Muscle of leg (tissue), 16 donors: ENCODE results near the gene TMEM128. TPM values are rescaled to one million over a fixed set of nuclear protein-coding genes. Genes with fewer than 3 reads are reported as not detected.

Experiments
- DNase-seq: peaks from one replicate; pipeline ENCODE4 v3.0.0; 2013
- H3K27ac ChIP-seq: one replicate; pipeline ENCODE4 v1.5.1; 2013; ENCODE audit warnings: mild to moderate bottlenecking, low read length, control low read depth
- H3K27me3 ChIP-seq: one replicate; pipeline ENCODE4 v1.6.1; 2013; ENCODE audit warnings: low read length; ENCODE audit not compliant: control insufficient read depth, insufficient read depth
- H3K36me3 ChIP-seq: one replicate; pipeline ENCODE4 v1.6.1; 2013; ENCODE audit warnings: low read length; ENCODE audit not compliant: control insufficient read depth, insufficient read depth
- H3K4me1 ChIP-seq: one replicate; pipeline ENCODE4 v1.6.1; 2013; ENCODE audit warnings: low read length; ENCODE audit not compliant: control insufficient read depth, insufficient read depth
- H3K4me3 ChIP-seq: one replicate; pipeline ENCODE4 v1.5.1; 2013; ENCODE audit warnings: low read length, control low read depth
- H3K9me3 ChIP-seq: replicated peaks from 2 replicates; pipeline ENCODE4 v1.6.1; 2013; ENCODE audit warnings: low read depth, low read length; ENCODE audit not compliant: control insufficient read depth
- WGBS: methylation state at CpG from one replicate; pipeline ENCODE4 v1.1.5; 2013; ENCODE audit warnings: missing lambda C conversion rate; ENCODE audit not compliant: insufficient coverage; 5-methylcytosine and 5-hydroxymethylcytosine counted together
- long read RNA-seq, 11 donors: transcript quantifications; one replicate each; lab custom pipeline, GENCODE V29; 2026
- polyA plus RNA-seq, 8 donors: library from polyadenylated mRNA; unstranded; fragments of 120-200 nt; gene quantifications; one replicate each; pipeline versions ENCODE4 v1.2.1 to v1.2.3, GENCODE V29; 2013; ENCODE audit warnings: inconsistent platforms in 1 of 8, low replicate concordance in 1 of 8; ENCODE audit not compliant: insufficient read length in 8 of 8, insufficient read depth in 1 of 8
- total RNA-seq: library from RNA; stranded (reverse); fragments of 120-200 nt; gene quantifications from one replicate; pipeline ENCODE4 v1.2.4, GENCODE V29; 2013

The TMEM128 gene, protein sequence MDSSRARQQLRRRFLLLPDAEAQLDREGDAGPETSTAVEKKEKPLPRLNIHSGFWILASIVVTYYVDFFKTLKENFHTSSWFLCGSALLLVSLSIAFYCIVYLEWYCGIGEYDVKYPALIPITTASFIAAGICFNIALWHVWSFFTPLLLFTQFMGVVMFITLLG
- total RNA-seq, result 21.5 TPM
- 10 to 100 TPM; 17.2 to 24.7 (median 19.6) TPM for polyA plus RNA-seq
- long read RNA-seq, donor 1, partial matches to known transcripts, result 0 of 2 reads
- long read RNA-seq, donor 1, other reads (novel, unspliced or antisense), result 0 of 2 reads
- long read RNA-seq, donor 2, result 0 reads
- long read RNA-seq, donor 3, transcript TMEM128-202 (5 exons, 1,221 nt), result major isoform, 7 of 7 reads
- long read RNA-seq, donor 3, partial matches to known transcripts, result 0 of 7 reads
- long read RNA-seq, donor 3, other reads (novel, unspliced or antisense), result 0 of 7 reads
- long read RNA-seq, donor 4, transcript TMEM128-202 (5 exons, 1,221 nt), result major isoform, 5 of 5 reads
- long read RNA-seq, donor 4, partial matches to known transcripts, result 0 of 5 reads
- long read RNA-seq, donor 4, other reads (novel, unspliced or antisense), result 0 of 5 reads
- long read RNA-seq, donor 5, transcript TMEM128-202 (5 exons, 1,221 nt), result major isoform, 19 of 19 reads
- long read RNA-seq, donor 5, partial matches to known transcripts, result 0 of 19 reads
- long read RNA-seq, donor 5, other reads (novel, unspliced or antisense), result 0 of 19 reads
- long read RNA-seq, donor 6, transcript TMEM128-202 (5 exons, 1,221 nt), result major isoform, 13 of 25 reads
- long read RNA-seq, donor 6, partial matches to known transcripts, result 9 of 25 reads
- long read RNA-seq, donor 6, other reads (novel, unspliced or antisense), result 0 of 25 reads
- long read RNA-seq, donor 7, transcript TMEM128-202 (5 exons, 1,221 nt), result major isoform, 6 of 6 reads
- long read RNA-seq, donor 7, partial matches to known transcripts, result 0 of 6 reads
- long read RNA-seq, donor 7, other reads (novel, unspliced or antisense), result 0 of 6 reads
- long read RNA-seq, donor 8, partial matches to known transcripts, result 0 of 5 reads
- long read RNA-seq, donor 8, other reads (novel, unspliced or antisense), result 0 of 5 reads
- long read RNA-seq, donor 9, partial matches to known transcripts, result 0 of 3 reads
- long read RNA-seq, donor 9, other reads (novel, unspliced or antisense), result 0 of 3 reads
- long read RNA-seq, donor 10, transcript TMEM128-202 (5 exons, 1,221 nt), result major isoform, 8 of 9 reads
- long read RNA-seq, donor 10, partial matches to known transcripts, result 0 of 9 reads
- long read RNA-seq, donor 10, other reads (novel, unspliced or antisense), result 0 of 9 reads
- long read RNA-seq, donor 11, transcript TMEM128-202 (5 exons, 1,221 nt), result major isoform, 12 of 18 reads
- long read RNA-seq, donor 11, partial matches to known transcripts, result 6 of 18 reads
- long read RNA-seq, donor 11, other reads (novel, unspliced or antisense), result 0 of 18 reads

- peak within 1 kb of the TSS; percentile 99 for H3K27ac ChIP-seq
- DNase-seq, result peak; percentile 98
- WGBS, result 1% methylated on average over 58 of the region's 62 CpGs
Measured at GRCh38 chr4:4248029-4248884, at the start of gene TMEM128. Gene TMEM128, minus strand, starts transcription at chr4:4248223. Its CDS starts 21 bp downstream, at chr4:4248202.

DNA sequence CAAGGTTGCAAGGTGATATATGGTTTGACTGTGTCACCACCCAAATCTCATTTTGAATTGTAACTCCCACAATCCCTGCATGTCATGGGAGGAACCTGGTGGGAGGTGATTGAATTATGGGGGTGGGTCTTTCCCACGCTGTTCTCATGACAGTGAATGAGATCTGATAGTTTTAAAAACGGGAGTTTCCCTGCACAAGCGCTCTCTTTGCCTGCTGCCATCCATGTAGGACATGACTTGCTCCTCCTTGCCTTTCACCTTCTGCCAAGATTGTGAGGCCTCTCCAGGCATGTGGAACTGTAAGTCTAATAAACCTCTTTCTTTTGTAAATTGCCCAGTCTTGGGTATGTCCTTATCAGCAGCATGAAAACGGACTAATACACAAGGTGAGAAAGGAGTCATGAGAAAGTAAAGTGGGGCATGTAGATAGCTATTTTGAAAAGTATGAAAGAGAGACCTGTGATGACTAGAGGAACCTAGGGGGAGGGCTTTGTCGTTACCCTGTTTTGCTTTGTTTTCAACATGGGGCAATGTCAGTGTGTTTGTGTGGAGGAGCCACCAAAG, 48.3 kb upstream of the TMEM128 start:
- no peak for DNase-seq
- Histone ChIP-seq H3K9me3 (no peaks in the 10 kb centered on the region), H3K4me3 (no peak overlapping the region), H3K36me3 (peaks cover 14% of the 10 kb centered on the region), H3K27me3 (no peaks in the 10 kb centered on the region), H3K27ac (no peak overlapping the region), H3K4me1 (peaks cover under 1% of the 10 kb centered on the region)
- 92% methylated on average over 4 of the region's 5 CpGs for WGBS

More at GRCh38 chr4:4248029-4248884, at the start of gene TMEM128:
- Histone ChIP-seq H3K36me3 (peaks cover 22% of the 10 kb centered on the region), H3K27me3 (no peaks in the 10 kb centered on the region), H3K9me3 (no peaks in the 10 kb centered on the region), H3K4me1 (peaks cover 16% of the 10 kb centered on the region), H3K4me3 (peak within 1 kb of the TSS; percentile 88)

DNA sequence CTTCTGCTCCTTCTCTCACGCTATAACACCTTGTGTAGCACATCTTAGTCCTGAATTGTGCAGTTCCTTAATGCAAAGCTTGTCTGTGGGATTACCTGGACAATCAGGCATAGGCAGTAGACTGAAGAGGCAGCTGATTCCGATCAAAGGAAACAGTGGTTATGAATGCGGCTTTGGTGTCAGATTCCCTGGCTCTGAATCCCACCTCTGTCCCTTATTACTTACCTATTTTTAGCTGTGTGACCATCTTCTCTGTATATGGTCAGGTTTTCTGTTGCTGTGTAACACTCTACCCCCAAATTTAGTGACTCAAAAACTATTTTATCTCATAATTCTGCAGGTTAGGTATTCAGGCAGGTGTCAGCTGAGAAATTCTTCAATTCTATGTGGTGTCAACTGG, 45.3 kb upstream of the TMEM128 start:
- DNase-seq, result no peak
- H3K36me3 ChIP-seq, result peaks cover 9% of the 10 kb centered on the region
- H3K4me3 ChIP-seq, result no peak overlapping the region
- H3K9me3 ChIP-seq, result no peaks in the 10 kb centered on the region
- peaks cover 3% of the 10 kb centered on the region for H3K27me3 ChIP-seq
- H3K4me1 ChIP-seq, result peaks cover 19% of the 10 kb centered on the region
- H3K27ac ChIP-seq, result no peak overlapping the region
- WGBS, result 100% methylated on average over 1 of the region's 3 CpGs

DNA sequence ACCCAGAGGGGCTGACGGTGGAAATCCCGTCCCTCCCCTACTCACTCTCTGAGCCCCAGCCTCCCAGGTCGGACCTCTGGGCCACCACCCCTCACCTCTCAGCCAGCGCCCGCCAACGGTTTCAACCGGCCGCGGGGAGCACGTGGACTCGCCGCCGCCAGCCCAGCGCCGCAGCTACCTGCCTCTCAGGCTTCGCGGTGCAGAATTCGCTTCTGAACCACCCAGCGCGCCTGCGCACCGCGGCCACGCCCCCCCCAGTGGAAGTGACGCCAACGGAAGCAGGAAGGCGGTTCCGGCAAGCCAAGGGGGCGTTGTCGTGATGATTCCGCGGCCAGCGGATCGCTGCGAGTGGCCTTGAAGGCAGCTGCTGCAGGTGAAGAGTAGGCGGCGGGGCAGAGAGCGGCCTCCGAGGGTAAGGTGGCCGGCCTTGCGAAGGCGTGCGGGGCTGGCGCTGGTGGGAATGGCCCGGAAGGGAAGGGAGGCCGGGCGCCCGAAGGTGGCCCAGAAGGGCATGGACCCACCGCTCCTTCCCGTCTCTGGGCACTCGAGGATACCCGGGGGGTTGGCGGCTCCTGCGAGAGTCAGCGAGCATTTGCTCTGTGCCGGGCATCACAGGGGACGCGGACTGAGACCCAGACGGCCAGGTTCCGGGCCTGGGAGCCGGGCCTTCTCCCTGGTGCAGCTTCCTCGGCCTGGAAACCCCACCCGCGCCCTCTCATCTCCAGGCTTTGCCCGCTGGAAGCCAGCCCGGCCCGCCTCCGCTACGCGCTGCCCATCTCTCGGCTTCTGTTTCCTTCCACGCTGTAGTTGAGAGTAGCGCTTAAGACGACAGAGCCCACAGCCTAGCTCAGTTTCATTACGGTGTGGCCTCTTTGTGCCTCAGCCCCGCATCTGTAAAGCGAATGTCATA, 42.2 kb upstream of the TMEM128 start, which contains the start of the genes LYAR and ZBTB49:
Gene LYAR, minus strand, starts transcription at position 214 of the 910 bp plus-strand sequence. CDS start 6,412 bp downstream, outside the sequence.
Gene ZBTB49, plus strand, starts transcription at position 311 of the 910 bp plus-strand sequence. CDS start 9,695 bp downstream, outside the sequence.
- under 1% methylated on average over 74 of the region's 77 CpGs for WGBS
- Histone ChIP-seq H3K4me1 (peaks cover 19% of the 10 kb centered on the region), H3K4me3 (peak within 1 kb of the TSS; percentile 97), H3K36me3 (peaks cover 15% of the 10 kb centered on the region), H3K9me3 (no peaks in the 10 kb centered on the region), H3K27ac (peak within 1 kb of the TSS; percentile 87), H3K27me3 (peaks cover 3% of the 10 kb centered on the region)
- peak; percentile 96 for DNase-seq

GRCh38 chr4:4289597-4289940, 41.5 kb upstream of the TMEM128 start:
- H3K4me3 ChIP-seq, result peak overlapping the region; percentile 97
- 2% methylated on average over 9 of the region's 10 CpGs for WGBS
- peaks cover 3% of the 10 kb centered on the region for H3K27me3 ChIP-seq
- no peaks in the 10 kb centered on the region for H3K9me3 ChIP-seq
- H3K36me3 ChIP-seq, result peaks cover 20% of the 10 kb centered on the region
- H3K4me1 ChIP-seq, result peaks cover 23% of the 10 kb centered on the region
- peak overlapping the region; percentile 31 for H3K27ac ChIP-seq
- no peak for DNase-seq

DNA sequence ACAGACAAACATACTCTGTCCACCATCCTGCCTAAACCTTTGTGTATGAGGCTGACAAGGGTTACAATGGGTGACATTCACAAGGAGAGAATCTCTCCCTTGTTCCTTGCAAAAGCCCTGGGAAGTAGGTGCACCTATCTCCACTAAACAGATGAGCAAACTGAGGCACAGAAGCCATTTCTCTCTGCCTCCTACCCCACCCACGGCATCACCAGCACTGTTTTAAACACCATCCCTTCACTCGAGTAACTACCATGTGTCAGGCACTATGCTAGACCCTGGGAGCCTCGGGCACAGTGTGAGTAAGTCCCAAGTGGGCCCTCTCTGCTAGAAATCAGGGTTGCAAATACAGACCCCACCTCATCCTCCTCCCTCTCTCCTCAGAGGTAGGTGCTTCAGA, 41.0 kb upstream of the TMEM128 start:
- Histone ChIP-seq H3K4me1 (peaks cover 23% of the 10 kb centered on the region), H3K27me3 (peaks cover 3% of the 10 kb centered on the region), H3K36me3 (peaks cover 20% of the 10 kb centered on the region), H3K4me3 (peak overlapping the region; percentile 97), H3K9me3 (no peaks in the 10 kb centered on the region), H3K27ac (no peak overlapping the region)
- no peak for DNase-seq
- 32% methylated on average over 3 of the region's 3 CpGs for WGBS

DNA sequence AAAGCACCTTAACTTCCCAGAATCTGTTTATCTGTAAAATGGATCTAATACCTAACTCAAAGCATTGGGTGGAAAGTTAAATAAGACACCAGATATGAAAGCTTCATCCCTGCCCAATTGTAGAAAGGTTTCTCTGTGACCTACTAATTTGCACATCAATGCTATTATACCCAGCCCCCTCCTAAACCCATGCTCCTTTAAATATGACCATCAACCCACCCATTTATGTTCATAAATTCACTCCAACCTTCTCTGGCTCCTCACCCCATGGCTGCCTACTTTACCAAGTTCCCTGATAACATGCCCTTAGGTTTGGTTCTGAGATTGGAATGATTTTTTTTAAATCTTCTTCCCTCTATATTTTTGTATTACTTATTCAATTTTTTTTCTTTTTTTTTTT, 40.1 kb upstream of the TMEM128 start:
- Histone ChIP-seq H3K27me3 (peaks cover 3% of the 10 kb centered on the region), H3K9me3 (no peaks in the 10 kb centered on the region), H3K4me1 (peaks cover 23% of the 10 kb centered on the region), H3K4me3 (no peak overlapping the region), H3K36me3 (peaks cover 20% of the 10 kb centered on the region), H3K27ac (no peak overlapping the region)
- no peak for DNase-seq
